Astrocyte (in vitro differentiated cells and primary cell): ENCODE data around the gene SMARCA2. TPM values are rescaled to one million over a fixed set of nuclear protein-coding genes. Genes with fewer than 3 reads are reported as not detected.

Experiments
- DNase-seq: peaks from one replicate; pipeline ENCODE4 v3.0.0-alpha.2; 2010; ENCODE audit warnings: low read depth
- FAIRE-seq: peaks from 2 replicates; lab custom pipeline; 2011; peaks lifted over from hg19 to GRCh38; lab: Jason Lieb, UNC
- H2AFZ ChIP-seq: 2 replicates; pipeline ENCODE4 v1.6.0; 2012; ENCODE audit warnings: low read depth, low read length, inconsistent platforms
- H3K27ac ChIP-seq: 2 replicates; pipeline ENCODE4 v1.5.1; 2011; ENCODE audit warnings: low read depth, low read length, inconsistent platforms
- H3K27me3 ChIP-seq: 2 replicates; pipeline ENCODE4 v1.6.0; 2011; ENCODE audit warnings: low read length, inconsistent platforms; ENCODE audit not compliant: insufficient read depth
- H3K36me3 ChIP-seq: 2 replicates; pipeline ENCODE4 v1.5.1; 2011; ENCODE audit warnings: low read length, inconsistent platforms; ENCODE audit not compliant: insufficient read depth
- H3K4me1 ChIP-seq: 2 replicates; pipeline ENCODE4 v1.5.1; 2011; ENCODE audit warnings: low read length, inconsistent platforms; ENCODE audit not compliant: insufficient read depth
- H3K4me2 ChIP-seq: 2 replicates; pipeline ENCODE4 v1.6.0; 2012; ENCODE audit warnings: low read length, inconsistent platforms
- H3K4me3 ChIP-seq: 2 replicates; pipeline ENCODE4 v1.5.1; 2011; ENCODE audit warnings: low read depth, mild to moderate bottlenecking, low read length, inconsistent platforms; ENCODE audit not compliant: insufficient read depth
- H3K79me2 ChIP-seq: 2 replicates; pipeline ENCODE4 v1.6.0; 2012; ENCODE audit warnings: mild to moderate bottlenecking, low read length, inconsistent platforms; ENCODE audit not compliant: insufficient read depth
- H3K9ac ChIP-seq: 2 replicates; pipeline ENCODE4 v1.6.0; 2012; ENCODE audit warnings: mild to moderate bottlenecking, low read length, inconsistent platforms
- H3K9me3 ChIP-seq: 2 replicates; pipeline ENCODE4 v1.5.1; 2012; ENCODE audit warnings: low read depth, mild to moderate bottlenecking, low read length, inconsistent platforms; ENCODE audit not compliant: insufficient read depth
- H4K20me1 ChIP-seq: 2 replicates; pipeline ENCODE4 v1.6.0; 2012; ENCODE audit warnings: low read length, inconsistent platforms; ENCODE audit not compliant: insufficient read depth
- H3K27ac Mint-ChIP-seq: one replicate; pipeline ENCODE4 v1.8.0; 2021; ENCODE audit warnings: mild to moderate bottlenecking, mixed read lengths; ENCODE audit not compliant: unreplicated experiment
- H3K27me3 Mint-ChIP-seq: one replicate; pipeline ENCODE4 v1.8.0; 2021; ENCODE audit warnings: low read depth, mixed read lengths; ENCODE audit not compliant: unreplicated experiment
- H3K36me3 Mint-ChIP-seq: one replicate; pipeline ENCODE4 v1.8.0; 2021; ENCODE audit warnings: low read depth, mixed read lengths; ENCODE audit not compliant: unreplicated experiment
- H3K4me1 Mint-ChIP-seq: one replicate; pipeline ENCODE4 v1.8.0; 2021; ENCODE audit warnings: low read depth, mixed read lengths; ENCODE audit not compliant: unreplicated experiment
- H3K4me3 Mint-ChIP-seq: one replicate; pipeline ENCODE4 v1.8.0; 2021; ENCODE audit warnings: mild to moderate bottlenecking, moderate library complexity, mixed read lengths; ENCODE audit not compliant: unreplicated experiment
- H3K9me3 Mint-ChIP-seq: one replicate; pipeline ENCODE4 v1.8.0; 2021; ENCODE audit warnings: mild to moderate bottlenecking, mixed read lengths; ENCODE audit not compliant: unreplicated experiment
- EZH2 ChIP-seq: IDR thresholded peaks from 2 replicates; pipeline ENCODE4 v1.6.1; 2012; ENCODE audit warnings: mild to moderate bottlenecking, low read length, inconsistent platforms; ENCODE audit not compliant: insufficient read depth
- total RNA-seq: library from RNA; stranded (reverse); gene quantifications from 2 replicates; pipeline ENCODE4 v1.2.1, GENCODE V29; 2021
- TF ChIP-seq, protein P1 (sequence below): IDR thresholded peaks from 2 replicates; pipeline ENCODE4 v1.5.1; 2011; ENCODE audit warnings: low read depth, mild to moderate bottlenecking, inconsistent platforms, low read length, moderate library complexity; ENCODE audit not compliant: insufficient read depth

Gene SMARCA2
- total RNA-seq, 1 donor from 2014 or later = 54.2 TPM

- Histone ChIP-seq H3K4me3 (no peak overlapping the region), H3K4me1 (no peaks in the 10 kb centered on the region), H3K9ac (no peak overlapping the region), H4K20me1 (no peaks in the 10 kb centered on the region), H3K79me2 (no peaks in the 10 kb centered on the region), H2AFZ (no peak overlapping the region), H3K4me2 (no peak overlapping the region), H3K9me3 (no peaks in the 10 kb centered on the region), H3K36me3 (no peaks in the 10 kb centered on the region), H3K27me3 (no peaks in the 10 kb centered on the region), H3K27ac (no peak overlapping the region)
- FAIRE-seq = no peak
- no peaks in the 10 kb centered on the region for H3K4me1 Mint-ChIP-seq
- TF ChIP-seq EZH2 = no peak
- TF ChIP-seq, protein P1, sequence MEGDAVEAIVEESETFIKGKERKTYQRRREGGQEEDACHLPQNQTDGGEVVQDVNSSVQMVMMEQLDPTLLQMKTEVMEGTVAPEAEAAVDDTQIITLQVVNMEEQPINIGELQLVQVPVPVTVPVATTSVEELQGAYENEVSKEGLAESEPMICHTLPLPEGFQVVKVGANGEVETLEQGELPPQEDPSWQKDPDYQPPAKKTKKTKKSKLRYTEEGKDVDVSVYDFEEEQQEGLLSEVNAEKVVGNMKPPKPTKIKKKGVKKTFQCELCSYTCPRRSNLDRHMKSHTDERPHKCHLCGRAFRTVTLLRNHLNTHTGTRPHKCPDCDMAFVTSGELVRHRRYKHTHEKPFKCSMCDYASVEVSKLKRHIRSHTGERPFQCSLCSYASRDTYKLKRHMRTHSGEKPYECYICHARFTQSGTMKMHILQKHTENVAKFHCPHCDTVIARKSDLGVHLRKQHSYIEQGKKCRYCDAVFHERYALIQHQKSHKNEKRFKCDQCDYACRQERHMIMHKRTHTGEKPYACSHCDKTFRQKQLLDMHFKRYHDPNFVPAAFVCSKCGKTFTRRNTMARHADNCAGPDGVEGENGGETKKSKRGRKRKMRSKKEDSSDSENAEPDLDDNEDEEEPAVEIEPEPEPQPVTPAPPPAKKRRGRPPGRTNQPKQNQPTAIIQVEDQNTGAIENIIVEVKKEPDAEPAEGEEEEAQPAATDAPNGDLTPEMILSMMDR = no peak
- DNase-seq = no peak
- no peaks in the 10 kb centered on the region for H3K36me3 Mint-ChIP-seq
- no peaks in the 10 kb centered on the region for H3K27me3 Mint-ChIP-seq
- H3K9me3 Mint-ChIP-seq = peaks cover 3% of the 10 kb centered on the region
- no peak overlapping the region for H3K27ac Mint-ChIP-seq
- H3K4me3 Mint-ChIP-seq = no peak overlapping the region
These were observed 25.6 kb upstream of the SMARCA2 start for GRCh38 chr9:1989500-1989899.

- Mint-ChIP-seq H3K4me1 (no peaks in the 10 kb centered on the region), H3K36me3 (no peaks in the 10 kb centered on the region), H3K4me3 (no peak overlapping the region), H3K27me3 (no peaks in the 10 kb centered on the region), H3K9me3 (no peaks in the 10 kb centered on the region), H3K27ac (no peak overlapping the region)
- TF ChIP-seq EZH2 = no peak
- TF ChIP-seq, protein P1 = no peak
- no peak overlapping the region for H2AFZ ChIP-seq
- no peak for DNase-seq
- no peak overlapping the region for H3K4me2 ChIP-seq
- no peak overlapping the region for H3K4me3 ChIP-seq
- H4K20me1 ChIP-seq = no peaks in the 10 kb centered on the region
- H3K36me3 ChIP-seq = no peaks in the 10 kb centered on the region
- H3K4me1 ChIP-seq = no peaks in the 10 kb centered on the region
- H3K27me3 ChIP-seq = no peaks in the 10 kb centered on the region
- H3K9ac ChIP-seq = no peak overlapping the region
- FAIRE-seq = no peak
- no peaks in the 10 kb centered on the region for H3K79me2 ChIP-seq
- no peaks in the 10 kb centered on the region for H3K9me3 ChIP-seq
- H3K27ac ChIP-seq = no peak overlapping the region
These were observed 21.0 kb upstream of the SMARCA2 start for GRCh38 chr9:1994180-1994579.

- Histone ChIP-seq H3K27ac (no peak overlapping the region), H4K20me1 (no peaks in the 10 kb centered on the region), H3K36me3 (no peaks in the 10 kb centered on the region), H3K4me1 (no peaks in the 10 kb centered on the region), H3K27me3 (no peaks in the 10 kb centered on the region), H3K79me2 (no peaks in the 10 kb centered on the region), H3K9me3 (no peaks in the 10 kb centered on the region), H3K9ac (no peak overlapping the region), H2AFZ (no peak overlapping the region), H3K4me3 (no peak overlapping the region), H3K4me2 (no peak overlapping the region)
- Mint-ChIP-seq H3K4me3 (no peak overlapping the region), H3K4me1 (no peaks in the 10 kb centered on the region), H3K9me3 (no peaks in the 10 kb centered on the region), H3K27me3 (no peaks in the 10 kb centered on the region), H3K36me3 (no peaks in the 10 kb centered on the region), H3K27ac (no peak overlapping the region)
- TF ChIP-seq, protein P1 = no peak
- no peak for TF ChIP-seq EZH2
- no peak for DNase-seq
- no peak for FAIRE-seq
These were observed 20.1 kb upstream of the SMARCA2 start for GRCh38 chr9:1995084-1995483.
